GM18505 (cell line): ENCODE measurements around the gene RAD51B.

Experiments used
- ATAC-seq: cut with Tn5 transposase; IDR thresholded peaks from one replicate; pipeline ENCODE4 v1.9.1; 2021; ENCODE audit not compliant: unreplicated experiment
- POLR2A ChIP-seq: IDR thresholded peaks from 4 replicates; pipeline ENCODE4 v1.6.1; 2011; ENCODE audit warnings: borderline replicate concordance; ENCODE audit not compliant: insufficient read depth, insufficient read length; ENCODE audit errors: extremely low read depth

RAD51B gene

GRCh38 chr14:68148763-68149162, 329.2 kb downstream of the RAD51B start:
- ATAC-seq = no peak

GRCh38 chr14:68153275-68153674, 333.7 kb downstream of the RAD51B start:
- ATAC-seq = no peak
- TF ChIP-seq POLR2A = no peak

More at GRCh38 chr14:68148763-68149162, 329.2 kb downstream of the RAD51B start:
- no peak for TF ChIP-seq POLR2A

- no peak for TF ChIP-seq POLR2A
- ATAC-seq = no peak
These were observed 334.7 kb downstream of the RAD51B start for GRCh38 chr14:68154275-68154674.

- no peak for ATAC-seq
- TF ChIP-seq POLR2A = no peak
These were observed 338.4 kb downstream of the RAD51B start for GRCh38 chr14:68157971-68158371.

GRCh38 chr14:68158640-68159039, 339.1 kb downstream of the RAD51B start:
- TF ChIP-seq POLR2A = no peak
- ATAC-seq = no peak

GRCh38 chr14:68159701-68160633, 340.4 kb downstream of the RAD51B start:
- ATAC-seq = no peak
- TF ChIP-seq POLR2A = no peak

- TF ChIP-seq POLR2A = no peak
- ATAC-seq = no peak
These were observed 341.4 kb downstream of the RAD51B start for GRCh38 chr14:68160779-68161546.

GRCh38 chr14:68162887-68163286, 343.3 kb downstream of the RAD51B start:
- no peak for ATAC-seq
- TF ChIP-seq POLR2A = no peak

GRCh38 chr14:68164711-68165113, 345.1 kb downstream of the RAD51B start:
- no peak for ATAC-seq
- no peak for TF ChIP-seq POLR2A

GRCh38 chr14:68165274-68165843, 345.8 kb downstream of the RAD51B start:
- no peak for TF ChIP-seq POLR2A
- ATAC-seq = no peak

- TF ChIP-seq POLR2A = no peak
- no peak for ATAC-seq
These were observed 347.3 kb downstream of the RAD51B start for GRCh38 chr14:68166731-68167382.

GRCh38 chr14:68167383-68168087, 348.0 kb downstream of the RAD51B start:
- no peak for ATAC-seq
- no peak for TF ChIP-seq POLR2A
